ENCODE data around the gene SNX32.

DNA sequence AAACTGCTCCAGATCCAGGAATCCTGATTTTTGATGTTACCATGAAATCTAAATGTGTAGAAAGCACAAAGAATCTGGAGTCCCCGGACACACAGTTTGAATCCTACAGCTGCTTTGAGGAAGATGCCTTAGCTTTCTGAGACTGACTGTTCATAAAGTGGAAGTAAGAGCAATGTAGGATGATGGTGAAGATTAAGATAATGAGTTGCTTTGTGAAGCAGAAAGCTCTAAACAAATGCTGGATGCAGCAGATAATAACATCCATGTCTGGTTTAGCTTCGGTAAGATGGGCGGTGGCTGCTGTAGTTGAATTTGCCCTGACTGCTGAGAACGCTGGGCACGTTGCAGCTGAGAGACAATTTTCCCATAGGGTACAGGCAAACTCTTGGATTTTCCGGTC, 26.8 kb upstream of the SNX32 start:
- TF ChIP-seq, protein P1, sequence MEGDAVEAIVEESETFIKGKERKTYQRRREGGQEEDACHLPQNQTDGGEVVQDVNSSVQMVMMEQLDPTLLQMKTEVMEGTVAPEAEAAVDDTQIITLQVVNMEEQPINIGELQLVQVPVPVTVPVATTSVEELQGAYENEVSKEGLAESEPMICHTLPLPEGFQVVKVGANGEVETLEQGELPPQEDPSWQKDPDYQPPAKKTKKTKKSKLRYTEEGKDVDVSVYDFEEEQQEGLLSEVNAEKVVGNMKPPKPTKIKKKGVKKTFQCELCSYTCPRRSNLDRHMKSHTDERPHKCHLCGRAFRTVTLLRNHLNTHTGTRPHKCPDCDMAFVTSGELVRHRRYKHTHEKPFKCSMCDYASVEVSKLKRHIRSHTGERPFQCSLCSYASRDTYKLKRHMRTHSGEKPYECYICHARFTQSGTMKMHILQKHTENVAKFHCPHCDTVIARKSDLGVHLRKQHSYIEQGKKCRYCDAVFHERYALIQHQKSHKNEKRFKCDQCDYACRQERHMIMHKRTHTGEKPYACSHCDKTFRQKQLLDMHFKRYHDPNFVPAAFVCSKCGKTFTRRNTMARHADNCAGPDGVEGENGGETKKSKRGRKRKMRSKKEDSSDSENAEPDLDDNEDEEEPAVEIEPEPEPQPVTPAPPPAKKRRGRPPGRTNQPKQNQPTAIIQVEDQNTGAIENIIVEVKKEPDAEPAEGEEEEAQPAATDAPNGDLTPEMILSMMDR (IDR thresholded peaks at IDR 0.05; ENCODE audit: low read depth, low read length), result no peak
- TF ChIP-seq EZH2phosphoT487 (IDR thresholded peaks at IDR 0.05; ENCODE audit: low read depth), result no peak

Measured in OCI-LY3 (cell line).